Gastrocnemius medialis (tissue), 4 donors: Measurements from ENCODE around the gene RBM28.

ENCODE experiments used
- POLR2A ChIP-seq, 2 donors: fragments of 450-650 bp; IDR thresholded peaks; one replicate each; pipeline ENCODE4 v1.6.1; 2017; ENCODE audit warnings: antibody characterized with exemption in 2 of 2, mild to moderate bottlenecking in 2 of 2, moderate library complexity in 2 of 2
- TF ChIP-seq, protein P1 (sequence below), 5 experiments: fragments of 450-650 bp in 3 of 5; fragments of 200-600 bp in 2 of 5; sonication (generic) in 2 of 5; IDR thresholded peaks in 4 of 5; conservative IDR thresholded peaks in 1 of 5; 1 replicate in 4 of 5; 2 replicates in 1 of 5; pipeline ENCODE4 v1.5.1; 2016 to 2019; ENCODE audit warnings: antibody characterized with exemption in 5 of 5, mild to moderate bottlenecking in 3 of 5, moderate library complexity in 3 of 5

DNA sequence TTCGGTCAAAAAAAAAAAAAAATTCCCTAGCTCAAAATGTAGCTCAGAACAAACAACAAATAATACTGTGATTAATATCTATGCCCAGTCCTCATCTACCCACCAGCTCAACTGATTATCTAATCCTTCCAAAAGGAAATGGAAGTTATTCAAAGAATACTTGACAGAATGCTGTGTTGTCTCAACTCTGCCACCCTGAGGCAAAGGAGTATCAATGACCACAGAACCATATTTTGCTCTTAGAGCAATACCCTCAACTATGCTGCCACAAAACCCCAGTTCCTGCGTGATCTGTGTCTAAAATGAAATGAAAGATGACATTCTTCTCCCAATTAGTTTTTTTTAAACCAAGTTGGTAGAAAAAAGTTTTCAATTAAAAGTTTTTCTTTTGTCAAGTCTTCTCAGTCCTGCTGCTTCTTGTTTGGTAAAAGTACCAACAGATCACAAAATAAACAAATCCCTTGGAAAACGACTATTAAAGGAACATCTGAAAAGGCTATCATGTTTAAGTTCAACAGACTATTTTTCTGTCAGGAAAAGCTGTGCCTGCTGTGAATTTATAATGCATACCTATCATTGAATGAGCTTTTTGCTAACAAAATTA, 21.6 kb downstream of the RBM28 start:
- TF ChIP-seq, protein P1, sequence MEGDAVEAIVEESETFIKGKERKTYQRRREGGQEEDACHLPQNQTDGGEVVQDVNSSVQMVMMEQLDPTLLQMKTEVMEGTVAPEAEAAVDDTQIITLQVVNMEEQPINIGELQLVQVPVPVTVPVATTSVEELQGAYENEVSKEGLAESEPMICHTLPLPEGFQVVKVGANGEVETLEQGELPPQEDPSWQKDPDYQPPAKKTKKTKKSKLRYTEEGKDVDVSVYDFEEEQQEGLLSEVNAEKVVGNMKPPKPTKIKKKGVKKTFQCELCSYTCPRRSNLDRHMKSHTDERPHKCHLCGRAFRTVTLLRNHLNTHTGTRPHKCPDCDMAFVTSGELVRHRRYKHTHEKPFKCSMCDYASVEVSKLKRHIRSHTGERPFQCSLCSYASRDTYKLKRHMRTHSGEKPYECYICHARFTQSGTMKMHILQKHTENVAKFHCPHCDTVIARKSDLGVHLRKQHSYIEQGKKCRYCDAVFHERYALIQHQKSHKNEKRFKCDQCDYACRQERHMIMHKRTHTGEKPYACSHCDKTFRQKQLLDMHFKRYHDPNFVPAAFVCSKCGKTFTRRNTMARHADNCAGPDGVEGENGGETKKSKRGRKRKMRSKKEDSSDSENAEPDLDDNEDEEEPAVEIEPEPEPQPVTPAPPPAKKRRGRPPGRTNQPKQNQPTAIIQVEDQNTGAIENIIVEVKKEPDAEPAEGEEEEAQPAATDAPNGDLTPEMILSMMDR (IDR thresholded peaks at IDR 0.05 in 4 of 5, conservative IDR thresholded peaks at IDR 0.05 in 1 of 5) = no peak
- no peak for TF ChIP-seq POLR2A (IDR thresholded peaks at IDR 0.05)
